ENCODE measurements around the gene CHSY3.

CHSY3 gene

DNA sequence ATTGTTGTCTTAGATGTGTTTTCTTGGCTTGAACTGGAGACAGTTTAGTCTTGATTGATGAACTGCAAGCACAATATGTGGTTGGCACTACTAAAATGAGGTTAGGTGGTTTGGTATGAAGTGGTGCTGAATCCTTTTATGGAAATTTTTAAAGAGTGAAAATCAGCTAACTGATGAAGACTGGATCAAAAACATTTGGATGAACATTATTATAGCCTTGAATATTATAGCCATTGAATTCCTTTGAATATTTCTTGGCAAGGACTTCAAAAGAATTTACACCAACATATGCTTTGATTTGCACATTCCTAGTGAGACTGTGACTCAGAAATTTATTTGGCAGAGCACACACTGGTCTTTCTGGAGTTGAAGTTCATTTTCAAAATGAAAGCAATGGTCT, 318.3 kb downstream of the CHSY3 start:
- TF ChIP-seq, protein P1, sequence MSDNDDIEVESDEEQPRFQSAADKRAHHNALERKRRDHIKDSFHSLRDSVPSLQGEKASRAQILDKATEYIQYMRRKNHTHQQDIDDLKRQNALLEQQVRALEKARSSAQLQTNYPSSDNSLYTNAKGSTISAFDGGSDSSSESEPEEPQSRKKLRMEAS (IDR thresholded peaks at IDR 0.05): no peak
- no peak for TF ChIP-seq EGR1 (IDR thresholded peaks at IDR 0.05)
- TF ChIP-seq, protein P2, sequence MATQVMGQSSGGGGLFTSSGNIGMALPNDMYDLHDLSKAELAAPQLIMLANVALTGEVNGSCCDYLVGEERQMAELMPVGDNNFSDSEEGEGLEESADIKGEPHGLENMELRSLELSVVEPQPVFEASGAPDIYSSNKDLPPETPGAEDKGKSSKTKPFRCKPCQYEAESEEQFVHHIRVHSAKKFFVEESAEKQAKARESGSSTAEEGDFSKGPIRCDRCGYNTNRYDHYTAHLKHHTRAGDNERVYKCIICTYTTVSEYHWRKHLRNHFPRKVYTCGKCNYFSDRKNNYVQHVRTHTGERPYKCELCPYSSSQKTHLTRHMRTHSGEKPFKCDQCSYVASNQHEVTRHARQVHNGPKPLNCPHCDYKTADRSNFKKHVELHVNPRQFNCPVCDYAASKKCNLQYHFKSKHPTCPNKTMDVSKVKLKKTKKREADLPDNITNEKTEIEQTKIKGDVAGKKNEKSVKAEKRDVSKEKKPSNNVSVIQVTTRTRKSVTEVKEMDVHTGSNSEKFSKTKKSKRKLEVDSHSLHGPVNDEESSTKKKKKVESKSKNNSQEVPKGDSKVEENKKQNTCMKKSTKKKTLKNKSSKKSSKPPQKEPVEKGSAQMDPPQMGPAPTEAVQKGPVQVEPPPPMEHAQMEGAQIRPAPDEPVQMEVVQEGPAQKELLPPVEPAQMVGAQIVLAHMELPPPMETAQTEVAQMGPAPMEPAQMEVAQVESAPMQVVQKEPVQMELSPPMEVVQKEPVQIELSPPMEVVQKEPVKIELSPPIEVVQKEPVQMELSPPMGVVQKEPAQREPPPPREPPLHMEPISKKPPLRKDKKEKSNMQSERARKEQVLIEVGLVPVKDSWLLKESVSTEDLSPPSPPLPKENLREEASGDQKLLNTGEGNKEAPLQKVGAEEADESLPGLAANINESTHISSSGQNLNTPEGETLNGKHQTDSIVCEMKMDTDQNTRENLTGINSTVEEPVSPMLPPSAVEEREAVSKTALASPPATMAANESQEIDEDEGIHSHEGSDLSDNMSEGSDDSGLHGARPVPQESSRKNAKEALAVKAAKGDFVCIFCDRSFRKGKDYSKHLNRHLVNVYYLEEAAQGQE (IDR thresholded peaks at IDR 0.05; ENCODE audit: low read depth): no peak
- no peak for TF ChIP-seq RAD21 (IDR thresholded peaks at IDR 0.05; ENCODE audit: low read depth)
- TF ChIP-seq, protein P3, sequence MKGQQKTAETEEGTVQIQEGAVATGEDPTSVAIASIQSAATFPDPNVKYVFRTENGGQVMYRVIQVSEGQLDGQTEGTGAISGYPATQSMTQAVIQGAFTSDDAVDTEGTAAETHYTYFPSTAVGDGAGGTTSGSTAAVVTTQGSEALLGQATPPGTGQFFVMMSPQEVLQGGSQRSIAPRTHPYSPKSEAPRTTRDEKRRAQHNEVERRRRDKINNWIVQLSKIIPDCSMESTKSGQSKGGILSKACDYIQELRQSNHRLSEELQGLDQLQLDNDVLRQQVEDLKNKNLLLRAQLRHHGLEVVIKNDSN (IDR thresholded peaks at IDR 0.05): no peak
- TF ChIP-seq CEBPB (IDR thresholded peaks at IDR 0.05): no peak
- no peak for TF ChIP-seq NFIC (IDR thresholded peaks at IDR 0.05)

DNA sequence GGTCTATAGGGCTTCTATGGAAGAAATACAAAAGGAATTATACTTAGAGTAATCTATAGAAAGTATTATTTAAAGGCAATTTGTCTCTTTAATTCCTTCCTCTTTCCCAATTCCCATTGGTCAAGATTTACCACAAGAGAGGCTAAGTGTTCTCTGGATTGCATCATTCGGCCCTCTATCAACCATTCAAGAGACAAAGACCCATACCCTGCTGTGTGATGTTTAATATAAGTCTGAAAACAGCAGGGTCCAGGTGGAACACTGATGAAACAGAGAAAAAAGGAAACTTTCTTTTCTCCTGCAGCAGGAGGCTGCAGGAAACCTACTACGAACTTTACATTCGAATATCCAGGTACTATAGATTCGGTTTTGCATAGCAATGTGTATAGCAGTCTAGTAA, 323.4 kb downstream of the CHSY3 start:
- no peak for TF ChIP-seq CEBPB (IDR thresholded peaks at IDR 0.05)
- TF ChIP-seq TAF1 (IDR thresholded peaks at IDR 0.05; ENCODE audit: low read depth): no peak
- TF ChIP-seq, protein P1 (IDR thresholded peaks at IDR 0.05): no peak
- TF ChIP-seq EGR1 (IDR thresholded peaks at IDR 0.05): no peak
- TF ChIP-seq TEAD4 (IDR thresholded peaks at IDR 0.05): no peak
- no peak for TF ChIP-seq EP300 (IDR thresholded peaks at IDR 0.05; ENCODE audit: borderline replicate concordance)
- TF ChIP-seq ZBTB7A (IDR thresholded peaks at IDR 0.05; ENCODE audit: low read depth): no peak
- no peak for TF ChIP-seq FOXM1 (IDR thresholded peaks at IDR 0.05; ENCODE audit: borderline replicate concordance, low read depth)
- TF ChIP-seq, protein P2 (IDR thresholded peaks at IDR 0.05; ENCODE audit: low read depth): no peak
- no peak for TF ChIP-seq YY1 (IDR thresholded peaks at IDR 0.05; ENCODE audit: low read depth)
- TF ChIP-seq CREB1 (IDR thresholded peaks at IDR 0.05; ENCODE audit: low read depth): no peak

DNA sequence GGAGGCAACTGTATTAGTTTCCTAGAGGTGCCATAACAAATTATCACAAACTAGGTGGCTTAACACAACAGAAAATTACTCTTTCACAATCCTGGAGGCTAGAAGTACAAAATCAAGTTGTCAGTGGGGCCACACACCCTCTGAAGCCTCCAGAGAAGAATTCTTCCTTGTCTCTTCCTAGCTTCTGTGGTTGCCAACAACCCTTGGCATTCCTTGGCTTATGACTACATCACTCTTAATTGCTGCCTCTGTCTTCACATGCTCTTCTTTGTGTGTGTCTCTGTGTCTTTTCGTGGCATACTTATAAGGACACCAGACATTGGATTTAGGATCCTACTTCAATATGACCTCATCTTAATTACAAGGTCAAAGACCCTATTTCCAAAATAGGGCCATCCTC, 327.5 kb downstream of the CHSY3 start:
- no peak for TF ChIP-seq FOXM1 (IDR thresholded peaks at IDR 0.05; ENCODE audit: borderline replicate concordance, low read depth)
- TF ChIP-seq, protein P2 (IDR thresholded peaks at IDR 0.05; ENCODE audit: low read depth): no peak
- TF ChIP-seq TAF1 (IDR thresholded peaks at IDR 0.05; ENCODE audit: low read depth): no peak
- TF ChIP-seq NFIC (IDR thresholded peaks at IDR 0.05): no peak
- TF ChIP-seq TCF12 (IDR thresholded peaks at IDR 0.05; ENCODE audit: low read depth): no peak
- TF ChIP-seq YY1 (IDR thresholded peaks at IDR 0.05; ENCODE audit: low read depth): no peak
- no peak for TF ChIP-seq RAD21 (IDR thresholded peaks at IDR 0.05; ENCODE audit: low read depth)
- no peak for TF ChIP-seq ZBTB7A (IDR thresholded peaks at IDR 0.05; ENCODE audit: low read depth)
- TF ChIP-seq CEBPB (IDR thresholded peaks at IDR 0.05): no peak
- TF ChIP-seq CREB1 (IDR thresholded peaks at IDR 0.05; ENCODE audit: low read depth): no peak
- no peak for TF ChIP-seq EP300 (IDR thresholded peaks at IDR 0.05; ENCODE audit: borderline replicate concordance)
- TF ChIP-seq, protein P1 (IDR thresholded peaks at IDR 0.05): no peak
- TF ChIP-seq, protein P3 (IDR thresholded peaks at IDR 0.05): no peak
- no peak for TF ChIP-seq EGR1 (IDR thresholded peaks at IDR 0.05)
- TF ChIP-seq TEAD4 (IDR thresholded peaks at IDR 0.05): no peak

DNA sequence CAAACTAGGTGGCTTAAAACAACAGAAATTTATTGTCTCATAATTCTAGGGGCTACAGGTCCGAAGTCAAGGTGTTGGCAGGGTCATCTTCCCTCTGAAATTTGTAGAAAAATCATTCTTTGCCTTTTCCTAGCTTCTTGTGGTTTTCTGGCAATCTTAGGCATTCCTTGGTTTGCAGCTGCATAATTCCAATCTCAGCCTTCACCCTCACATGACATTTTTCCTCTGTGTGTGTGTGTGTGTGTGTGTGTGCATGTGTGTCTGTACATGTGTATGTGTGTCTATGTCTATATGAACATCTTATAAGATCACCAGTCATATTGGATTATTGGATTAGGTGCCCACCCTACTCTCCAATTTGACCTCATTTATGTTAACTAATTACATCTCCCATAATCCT, 330.6 kb downstream of the CHSY3 start:
- TF ChIP-seq, protein P1 (IDR thresholded peaks at IDR 0.05): no peak
- TF ChIP-seq EGR1 (IDR thresholded peaks at IDR 0.05) (no peak), TCF12 (IDR thresholded peaks at IDR 0.05; ENCODE audit: low read depth) (no peak), NFIC (IDR thresholded peaks at IDR 0.05) (no peak), EP300 (IDR thresholded peaks at IDR 0.05; ENCODE audit: borderline replicate concordance) (no peak), CEBPB (IDR thresholded peaks at IDR 0.05) (no peak), TAF1 (IDR thresholded peaks at IDR 0.05; ENCODE audit: low read depth) (no peak), TEAD4 (IDR thresholded peaks at IDR 0.05) (no peak), CREB1 (IDR thresholded peaks at IDR 0.05; ENCODE audit: low read depth) (no peak), FOXM1 (IDR thresholded peaks at IDR 0.05; ENCODE audit: borderline replicate concordance, low read depth) (no peak), ZBTB7A (IDR thresholded peaks at IDR 0.05; ENCODE audit: low read depth) (no peak)
- TF ChIP-seq, protein P2 (IDR thresholded peaks at IDR 0.05; ENCODE audit: low read depth): no peak
- TF ChIP-seq, protein P3 (IDR thresholded peaks at IDR 0.05): no peak

Measured in Ishikawa (cell line).